ENCODE results near the gene SLC9A9.

The SLC9A9 gene

DNA sequence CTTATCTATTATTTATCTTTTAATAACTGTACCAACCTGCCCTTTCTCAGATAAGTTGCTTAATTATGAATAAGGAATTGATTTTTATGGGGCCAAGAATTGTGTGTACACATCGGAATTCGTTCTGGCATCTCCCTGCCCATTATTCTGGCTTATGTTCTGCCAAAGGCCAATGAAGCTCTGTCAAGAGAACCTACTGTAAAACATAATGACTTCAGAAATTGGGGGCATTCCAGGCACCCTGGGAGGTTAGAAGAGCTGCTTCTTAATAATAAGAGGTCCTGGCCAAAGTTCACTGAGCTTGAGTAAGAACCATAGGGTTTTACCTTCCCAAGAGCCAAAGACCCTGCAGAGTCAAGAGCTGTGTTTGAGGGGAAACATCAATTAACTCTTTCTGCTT lies 261.7 kb downstream of the SLC9A9 start:
- Histone ChIP-seq H3K18ac (ENCODE audit: low read length) (no peak overlapping the region), H3K79me1 (ENCODE audit: low read length) (no peaks in the 10 kb centered on the region), H2BK5ac (ENCODE audit: low read length) (no peak overlapping the region), H2BK120ac (ENCODE audit: low read depth, low read length) (no peak overlapping the region), H3K23ac (ENCODE audit: low read length) (no peak overlapping the region), H3K79me2 (ENCODE audit: control insufficient read depth, insufficient read depth, low read length) (no peaks in the 10 kb centered on the region), H2BK15ac (replicated peaks; ENCODE audit: low read depth) (no peak overlapping the region), H3K36me3 (ENCODE audit: control insufficient read depth, insufficient read depth, low read length) (no peaks in the 10 kb centered on the region), H3K27me3 (ENCODE audit: insufficient read depth, low read length, poor library complexity) (no peaks in the 10 kb centered on the region), H3K56ac (ENCODE audit: low read length) (no peak overlapping the region), H4K8ac (ENCODE audit: low read depth, low read length) (no peak overlapping the region), H3K27ac (ENCODE audit: low read depth, low read length) (no peak overlapping the region), H3K4me2 (ENCODE audit: low read length) (no peak overlapping the region), H4K5ac (ENCODE audit: low read length) (no peak overlapping the region), H3K4me3 (ENCODE audit: low read length) (no peak overlapping the region), H3K4me1 (ENCODE audit: control insufficient read depth, low read depth, low read length) (no peaks in the 10 kb centered on the region), H3K9ac (ENCODE audit: low read length) (no peak overlapping the region), H2AK5ac (ENCODE audit: low read length) (no peak overlapping the region), H3K4ac (ENCODE audit: low read depth, low read length) (no peak overlapping the region)
- DNase-seq: no peak
- WGBS (ENCODE audit: extremely low coverage, insufficient coverage, low lambda C conversion rate): no CpG with 5 or more reads among the region's 2 CpGs

DNA sequence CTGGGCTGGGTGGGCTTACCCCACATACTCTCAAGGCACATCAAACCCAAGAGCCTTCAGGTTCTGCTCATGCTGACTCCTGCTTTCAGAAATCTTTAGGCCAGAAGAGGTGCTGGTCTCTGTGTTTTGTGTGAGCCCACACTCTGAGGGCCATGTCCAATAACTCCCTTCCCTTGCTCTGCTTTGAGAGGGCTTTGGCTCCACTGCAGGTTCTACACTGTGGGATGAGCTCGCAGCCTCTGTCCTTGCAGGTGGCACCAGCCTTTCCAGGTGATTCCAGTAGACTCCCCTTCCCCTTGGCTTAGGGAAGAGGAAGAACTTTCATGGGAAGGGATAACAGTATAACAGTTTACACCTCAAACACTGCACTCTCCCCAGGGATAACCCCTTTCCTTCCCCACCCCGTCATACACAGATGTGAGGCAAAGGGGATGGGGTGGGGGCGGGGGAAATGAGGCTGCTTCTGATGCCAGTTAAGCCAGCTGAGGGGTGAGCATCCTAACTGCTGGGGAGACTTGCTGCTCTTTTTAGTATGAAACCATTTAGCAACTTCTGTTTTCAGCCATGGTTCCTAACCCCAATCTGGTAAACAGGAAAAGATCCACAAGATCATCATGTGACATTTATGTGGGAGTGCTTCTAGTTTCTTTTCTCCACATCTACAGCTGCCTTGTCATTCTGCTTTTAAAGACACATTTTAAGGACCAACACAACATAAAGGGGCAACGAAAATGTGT lies 262.4 kb downstream of the SLC9A9 start:
- Histone ChIP-seq H3K18ac (ENCODE audit: low read length) (no peak overlapping the region), H3K23ac (ENCODE audit: low read length) (no peak overlapping the region), H2BK5ac (ENCODE audit: low read length) (no peak overlapping the region), H3K36me3 (ENCODE audit: control insufficient read depth, insufficient read depth, low read length) (no peaks in the 10 kb centered on the region), H3K4me2 (ENCODE audit: low read length) (no peak overlapping the region), H3K27me3 (ENCODE audit: insufficient read depth, low read length, poor library complexity) (no peaks in the 10 kb centered on the region), H4K8ac (ENCODE audit: low read depth, low read length) (no peak overlapping the region), H3K79me1 (ENCODE audit: low read length) (no peaks in the 10 kb centered on the region), H3K79me2 (ENCODE audit: control insufficient read depth, insufficient read depth, low read length) (no peaks in the 10 kb centered on the region), H3K4ac (ENCODE audit: low read depth, low read length) (no peak overlapping the region), H3K4me1 (ENCODE audit: control insufficient read depth, low read depth, low read length) (no peaks in the 10 kb centered on the region), H3K27ac (ENCODE audit: low read depth, low read length) (no peak overlapping the region), H2BK120ac (ENCODE audit: low read depth, low read length) (no peak overlapping the region), H2BK15ac (replicated peaks; ENCODE audit: low read depth) (no peak overlapping the region), H3K56ac (ENCODE audit: low read length) (no peak overlapping the region), H4K5ac (ENCODE audit: low read length) (no peak overlapping the region), H3K4me3 (ENCODE audit: low read length) (no peak overlapping the region), H3K9ac (ENCODE audit: low read length) (no peak overlapping the region), H2AK5ac (ENCODE audit: low read length) (no peak overlapping the region)
- DNase-seq: no peak
- WGBS (ENCODE audit: extremely low coverage, insufficient coverage, low lambda C conversion rate): no CpG with 5 or more reads among the region's 4 CpGs

- no peak overlapping the region for H3K4me3 ChIP-seq (ENCODE audit: low read length)
- H4K8ac ChIP-seq (ENCODE audit: low read depth, low read length): no peak overlapping the region
- no peaks in the 10 kb centered on the region for H3K79me2 ChIP-seq (ENCODE audit: control insufficient read depth, insufficient read depth, low read length)
- H3K36me3 ChIP-seq (ENCODE audit: control insufficient read depth, insufficient read depth, low read length): no peaks in the 10 kb centered on the region
- no peak overlapping the region for H3K4ac ChIP-seq (ENCODE audit: low read depth, low read length)
- no peak overlapping the region for H3K56ac ChIP-seq (ENCODE audit: low read length)
- no peak overlapping the region for H3K4me2 ChIP-seq (ENCODE audit: low read length)
- H3K4me1 ChIP-seq (ENCODE audit: control insufficient read depth, low read depth, low read length): peaks cover 2% of the 10 kb centered on the region
- H2AK5ac ChIP-seq (ENCODE audit: low read length): no peak overlapping the region
- no peaks in the 10 kb centered on the region for H3K79me1 ChIP-seq (ENCODE audit: low read length)
- H3K27ac ChIP-seq (ENCODE audit: low read depth, low read length): no peak overlapping the region
- H4K5ac ChIP-seq (ENCODE audit: low read length): no peak overlapping the region
- WGBS (ENCODE audit: extremely low coverage, insufficient coverage, low lambda C conversion rate): no CpG with 5 or more reads among the region's 1 CpG
- no peak for DNase-seq
- H3K9ac ChIP-seq (ENCODE audit: low read length): no peak overlapping the region
- H3K23ac ChIP-seq (ENCODE audit: low read length): no peak overlapping the region
- no peak overlapping the region for H2BK120ac ChIP-seq (ENCODE audit: low read depth, low read length)
- no peak overlapping the region for H3K18ac ChIP-seq (ENCODE audit: low read length)
- no peak overlapping the region for H2BK5ac ChIP-seq (ENCODE audit: low read length)
- H2BK15ac ChIP-seq (replicated peaks; ENCODE audit: low read depth): no peak overlapping the region
- no peaks in the 10 kb centered on the region for H3K27me3 ChIP-seq (ENCODE audit: insufficient read depth, low read length, poor library complexity)
Observed at GRCh38 chr3:143584474-143584873, 263.8 kb downstream of the SLC9A9 start.

DNA sequence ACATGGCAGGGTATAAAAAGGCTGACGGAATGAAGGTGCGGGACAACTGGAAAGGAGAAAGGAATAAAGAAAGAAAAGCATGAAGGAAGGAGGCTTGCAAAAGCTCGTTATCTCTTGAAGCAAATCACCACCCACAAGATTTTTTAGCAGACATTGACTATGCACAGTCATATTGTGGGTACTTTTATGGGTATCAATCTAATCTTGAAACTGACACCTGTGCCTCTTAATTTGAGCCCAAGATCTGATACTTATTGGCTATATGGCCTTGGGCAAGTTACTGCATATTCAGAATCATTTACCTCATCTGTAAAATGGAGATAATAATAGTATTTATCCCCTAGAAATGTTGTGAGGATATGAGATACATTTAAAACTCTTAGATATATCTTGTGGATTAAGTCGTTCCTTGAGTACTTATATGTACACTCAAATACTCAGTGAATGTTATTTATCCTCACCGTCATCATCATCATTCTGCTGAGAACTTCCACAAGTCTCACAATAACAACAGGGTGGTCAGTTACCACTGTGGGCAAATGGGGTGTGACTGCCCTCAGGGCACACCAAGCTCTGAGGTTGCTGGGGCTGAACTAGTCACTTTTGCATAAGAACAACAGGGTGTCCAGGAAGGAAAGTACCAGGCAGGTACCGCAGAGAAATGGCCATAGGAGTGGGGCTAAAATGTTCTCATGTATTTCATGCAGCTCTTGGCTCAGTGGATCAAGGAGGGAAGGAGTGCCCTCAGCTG lies 266.1 kb downstream of the SLC9A9 start:
- no peak overlapping the region for H3K27ac ChIP-seq (ENCODE audit: low read depth, low read length)
- no peak overlapping the region for H3K18ac ChIP-seq (ENCODE audit: low read length)
- H3K56ac ChIP-seq (ENCODE audit: low read length): no peak overlapping the region
- no peak for DNase-seq
- H2BK5ac ChIP-seq (ENCODE audit: low read length): no peak overlapping the region
- H3K36me3 ChIP-seq (ENCODE audit: control insufficient read depth, insufficient read depth, low read length): no peaks in the 10 kb centered on the region
- H3K4me1 ChIP-seq (ENCODE audit: control insufficient read depth, low read depth, low read length): peaks cover 2% of the 10 kb centered on the region
- no peak overlapping the region for H2BK120ac ChIP-seq (ENCODE audit: low read depth, low read length)
- no CpG with 5 or more reads among the region's 6 CpGs for WGBS (ENCODE audit: extremely low coverage, insufficient coverage, low lambda C conversion rate)
- no peaks in the 10 kb centered on the region for H3K79me2 ChIP-seq (ENCODE audit: control insufficient read depth, insufficient read depth, low read length)
- H4K5ac ChIP-seq (ENCODE audit: low read length): no peak overlapping the region
- H3K23ac ChIP-seq (ENCODE audit: low read length): no peak overlapping the region
- H3K27me3 ChIP-seq (ENCODE audit: insufficient read depth, low read length, poor library complexity): no peaks in the 10 kb centered on the region
- no peaks in the 10 kb centered on the region for H3K79me1 ChIP-seq (ENCODE audit: low read length)
- H3K4ac ChIP-seq (ENCODE audit: low read depth, low read length): no peak overlapping the region
- H3K9ac ChIP-seq (ENCODE audit: low read length): no peak overlapping the region
- H3K4me3 ChIP-seq (ENCODE audit: low read length): no peak overlapping the region
- no peak overlapping the region for H2BK15ac ChIP-seq (replicated peaks; ENCODE audit: low read depth)
- H2AK5ac ChIP-seq (ENCODE audit: low read length): no peak overlapping the region
- no peak overlapping the region for H4K8ac ChIP-seq (ENCODE audit: low read depth, low read length)
- no peak overlapping the region for H3K4me2 ChIP-seq (ENCODE audit: low read length)

DNA sequence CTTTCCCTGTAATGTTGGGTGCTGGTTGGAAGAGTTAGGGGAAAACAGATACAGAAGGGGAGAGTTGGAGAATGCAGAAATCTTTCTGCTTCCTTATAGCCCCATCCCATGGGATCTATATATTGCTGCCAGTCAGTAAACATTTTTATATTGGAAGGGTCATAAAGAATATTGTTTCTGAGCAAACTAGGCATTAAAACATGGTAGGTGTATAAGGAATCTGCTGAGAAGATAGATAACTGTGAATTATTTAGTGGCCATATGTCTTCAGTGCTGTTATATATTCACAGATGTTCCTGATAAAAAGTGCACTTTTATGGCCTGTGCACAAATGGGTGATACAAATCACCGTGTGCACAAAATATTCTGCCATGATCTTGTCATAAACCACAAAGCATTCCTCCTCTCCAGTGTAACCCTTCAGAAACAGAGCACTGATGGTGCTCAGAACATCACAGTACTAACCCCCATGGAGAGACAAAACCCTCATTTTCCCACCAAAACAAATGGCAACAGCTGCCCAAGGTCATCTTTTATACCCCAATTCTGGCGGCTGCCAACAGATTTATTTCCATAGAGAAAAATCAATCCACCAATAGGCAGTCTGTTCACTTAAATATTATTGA lies 269.3 kb downstream of the SLC9A9 start:
- no CpG with 5 or more reads among the region's 2 CpGs for WGBS (ENCODE audit: extremely low coverage, insufficient coverage, low lambda C conversion rate)
- no peaks in the 10 kb centered on the region for H3K27me3 ChIP-seq (ENCODE audit: insufficient read depth, low read length, poor library complexity)
- H3K4me1 ChIP-seq (ENCODE audit: control insufficient read depth, low read depth, low read length): peaks cover 2% of the 10 kb centered on the region
- no peak overlapping the region for H2BK120ac ChIP-seq (ENCODE audit: low read depth, low read length)
- H2BK15ac ChIP-seq (replicated peaks; ENCODE audit: low read depth): no peak overlapping the region
- no peak overlapping the region for H4K8ac ChIP-seq (ENCODE audit: low read depth, low read length)
- H3K18ac ChIP-seq (ENCODE audit: low read length): no peak overlapping the region
- H3K36me3 ChIP-seq (ENCODE audit: control insufficient read depth, insufficient read depth, low read length): no peaks in the 10 kb centered on the region
- no peak overlapping the region for H4K5ac ChIP-seq (ENCODE audit: low read length)
- H3K4ac ChIP-seq (ENCODE audit: low read depth, low read length): no peak overlapping the region
- no peak overlapping the region for H3K23ac ChIP-seq (ENCODE audit: low read length)
- no peak overlapping the region for H3K4me3 ChIP-seq (ENCODE audit: low read length)
- no peak overlapping the region for H3K4me2 ChIP-seq (ENCODE audit: low read length)
- no peak overlapping the region for H3K27ac ChIP-seq (ENCODE audit: low read depth, low read length)
- no peaks in the 10 kb centered on the region for H3K79me2 ChIP-seq (ENCODE audit: control insufficient read depth, insufficient read depth, low read length)
- no peak overlapping the region for H3K56ac ChIP-seq (ENCODE audit: low read length)
- H3K9ac ChIP-seq (ENCODE audit: low read length): no peak overlapping the region
- H2BK5ac ChIP-seq (ENCODE audit: low read length): no peak overlapping the region
- no peaks in the 10 kb centered on the region for H3K79me1 ChIP-seq (ENCODE audit: low read length)
- no peak overlapping the region for H2AK5ac ChIP-seq (ENCODE audit: low read length)
- no peak for DNase-seq
